Ishikawa (cell line): ENCODE measurements around the gene GLYAT.

Experiments
- CEBPB ChIP-seq: IDR thresholded peaks from 2 replicates; pipeline ENCODE4 v1.6.1; 2012
- CREB1 ChIP-seq: IDR thresholded peaks from 2 replicates; pipeline ENCODE4 v1.6.1; 2012; ENCODE audit warnings: low read depth
- EGR1 ChIP-seq: IDR thresholded peaks from 2 replicates; pipeline ENCODE4 v1.6.1; 2012
- EP300 ChIP-seq: IDR thresholded peaks from 2 replicates; pipeline ENCODE4 v1.6.1; 2012; ENCODE audit warnings: borderline replicate concordance
- FOXM1 ChIP-seq: IDR thresholded peaks from 2 replicates; pipeline ENCODE4 v1.6.1; 2012; ENCODE audit warnings: low read depth, borderline replicate concordance
- NFIC ChIP-seq: IDR thresholded peaks from 2 replicates; pipeline ENCODE4 v1.6.1; 2012
- RAD21 ChIP-seq: IDR thresholded peaks from 2 replicates; pipeline ENCODE4 v1.6.1; 2012; ENCODE audit warnings: low read depth
- TAF1 ChIP-seq: IDR thresholded peaks from 2 replicates; pipeline ENCODE4 v1.6.1; 2012; ENCODE audit warnings: low read depth, mild to moderate bottlenecking
- TCF12 ChIP-seq: IDR thresholded peaks from 2 replicates; pipeline ENCODE4 v1.6.1; 2012; ENCODE audit warnings: low read depth
- TEAD4 ChIP-seq: IDR thresholded peaks from 2 replicates; pipeline ENCODE4 v1.6.1; 2012
- YY1 ChIP-seq: IDR thresholded peaks from 2 replicates; pipeline ENCODE4 v1.6.1; 2012; ENCODE audit warnings: low read depth
- ZBTB7A ChIP-seq: IDR thresholded peaks from 2 replicates; pipeline ENCODE4 v1.6.1; 2012; ENCODE audit warnings: low read depth
- TF ChIP-seq, protein P1 (sequence below): IDR thresholded peaks from 2 replicates; pipeline ENCODE4 v1.6.1; 2012
- TF ChIP-seq, protein P2 (sequence below): IDR thresholded peaks from 2 replicates; pipeline ENCODE4 v1.6.1; 2012
- TF ChIP-seq, protein P3 (sequence below): IDR thresholded peaks from 2 replicates; pipeline ENCODE4 v1.6.1; 2012; ENCODE audit warnings: low read depth, mild to moderate bottlenecking

Gene GLYAT

DNA sequence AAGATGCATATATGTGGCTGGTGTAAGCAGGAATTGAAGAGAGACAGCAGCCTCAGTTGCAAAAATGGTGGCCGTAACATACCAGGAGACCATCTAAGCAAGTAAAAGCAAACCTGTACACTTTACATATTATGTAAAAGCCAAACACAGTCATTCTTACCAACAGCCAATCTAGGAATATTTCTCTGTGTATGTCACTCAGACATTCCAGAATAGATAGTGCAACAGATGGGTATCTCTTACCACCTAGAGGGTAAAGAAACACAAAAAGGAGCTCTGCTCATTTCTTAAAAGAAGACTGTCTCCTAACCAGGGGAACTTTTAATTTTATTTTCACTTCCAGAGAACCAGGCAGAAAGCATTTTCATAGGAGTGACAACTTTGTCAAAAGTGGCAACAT lies 38.7 kb downstream of the GLYAT start:
- TF ChIP-seq TCF12, result no peak
- TF ChIP-seq, protein P1, sequence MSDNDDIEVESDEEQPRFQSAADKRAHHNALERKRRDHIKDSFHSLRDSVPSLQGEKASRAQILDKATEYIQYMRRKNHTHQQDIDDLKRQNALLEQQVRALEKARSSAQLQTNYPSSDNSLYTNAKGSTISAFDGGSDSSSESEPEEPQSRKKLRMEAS, result no peak
- no peak for TF ChIP-seq ZBTB7A
- no peak for TF ChIP-seq CEBPB
- TF ChIP-seq EGR1, result no peak
- TF ChIP-seq CREB1, result no peak
- TF ChIP-seq TAF1, result no peak
- TF ChIP-seq, protein P2, sequence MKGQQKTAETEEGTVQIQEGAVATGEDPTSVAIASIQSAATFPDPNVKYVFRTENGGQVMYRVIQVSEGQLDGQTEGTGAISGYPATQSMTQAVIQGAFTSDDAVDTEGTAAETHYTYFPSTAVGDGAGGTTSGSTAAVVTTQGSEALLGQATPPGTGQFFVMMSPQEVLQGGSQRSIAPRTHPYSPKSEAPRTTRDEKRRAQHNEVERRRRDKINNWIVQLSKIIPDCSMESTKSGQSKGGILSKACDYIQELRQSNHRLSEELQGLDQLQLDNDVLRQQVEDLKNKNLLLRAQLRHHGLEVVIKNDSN, result no peak
- TF ChIP-seq YY1, result no peak
- no peak for TF ChIP-seq RAD21
- no peak for TF ChIP-seq NFIC
- TF ChIP-seq, protein P3, sequence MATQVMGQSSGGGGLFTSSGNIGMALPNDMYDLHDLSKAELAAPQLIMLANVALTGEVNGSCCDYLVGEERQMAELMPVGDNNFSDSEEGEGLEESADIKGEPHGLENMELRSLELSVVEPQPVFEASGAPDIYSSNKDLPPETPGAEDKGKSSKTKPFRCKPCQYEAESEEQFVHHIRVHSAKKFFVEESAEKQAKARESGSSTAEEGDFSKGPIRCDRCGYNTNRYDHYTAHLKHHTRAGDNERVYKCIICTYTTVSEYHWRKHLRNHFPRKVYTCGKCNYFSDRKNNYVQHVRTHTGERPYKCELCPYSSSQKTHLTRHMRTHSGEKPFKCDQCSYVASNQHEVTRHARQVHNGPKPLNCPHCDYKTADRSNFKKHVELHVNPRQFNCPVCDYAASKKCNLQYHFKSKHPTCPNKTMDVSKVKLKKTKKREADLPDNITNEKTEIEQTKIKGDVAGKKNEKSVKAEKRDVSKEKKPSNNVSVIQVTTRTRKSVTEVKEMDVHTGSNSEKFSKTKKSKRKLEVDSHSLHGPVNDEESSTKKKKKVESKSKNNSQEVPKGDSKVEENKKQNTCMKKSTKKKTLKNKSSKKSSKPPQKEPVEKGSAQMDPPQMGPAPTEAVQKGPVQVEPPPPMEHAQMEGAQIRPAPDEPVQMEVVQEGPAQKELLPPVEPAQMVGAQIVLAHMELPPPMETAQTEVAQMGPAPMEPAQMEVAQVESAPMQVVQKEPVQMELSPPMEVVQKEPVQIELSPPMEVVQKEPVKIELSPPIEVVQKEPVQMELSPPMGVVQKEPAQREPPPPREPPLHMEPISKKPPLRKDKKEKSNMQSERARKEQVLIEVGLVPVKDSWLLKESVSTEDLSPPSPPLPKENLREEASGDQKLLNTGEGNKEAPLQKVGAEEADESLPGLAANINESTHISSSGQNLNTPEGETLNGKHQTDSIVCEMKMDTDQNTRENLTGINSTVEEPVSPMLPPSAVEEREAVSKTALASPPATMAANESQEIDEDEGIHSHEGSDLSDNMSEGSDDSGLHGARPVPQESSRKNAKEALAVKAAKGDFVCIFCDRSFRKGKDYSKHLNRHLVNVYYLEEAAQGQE, result no peak
- no peak for TF ChIP-seq EP300
- TF ChIP-seq FOXM1, result no peak
- TF ChIP-seq TEAD4, result no peak

DNA sequence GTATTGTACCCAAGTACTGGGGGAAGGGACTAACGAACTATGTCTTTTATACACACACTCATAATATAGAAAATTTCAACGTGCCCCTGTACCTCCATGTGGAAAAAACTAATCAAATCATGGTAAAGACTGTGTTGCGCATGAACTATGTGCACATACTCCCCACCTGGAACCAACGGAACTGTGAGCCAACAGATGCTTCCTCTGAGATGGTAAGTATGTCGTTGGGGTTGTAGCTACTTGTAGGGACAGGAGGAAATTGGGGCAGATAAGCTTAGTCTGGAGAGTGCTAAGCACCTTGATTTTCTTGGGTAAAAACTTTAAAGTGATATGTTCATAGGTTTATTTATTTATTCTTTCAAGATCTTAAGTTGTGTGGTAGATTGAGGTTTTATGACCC lies 40.1 kb downstream of the GLYAT start:
- TF ChIP-seq, protein P3, result no peak
- TF ChIP-seq CREB1 (no peak), CEBPB (no peak), EGR1 (no peak), RAD21 (no peak), YY1 (no peak), FOXM1 (no peak), ZBTB7A (no peak), TCF12 (no peak), TEAD4 (no peak), TAF1 (no peak)
- TF ChIP-seq, protein P1, result no peak
- TF ChIP-seq, protein P2, result no peak

DNA sequence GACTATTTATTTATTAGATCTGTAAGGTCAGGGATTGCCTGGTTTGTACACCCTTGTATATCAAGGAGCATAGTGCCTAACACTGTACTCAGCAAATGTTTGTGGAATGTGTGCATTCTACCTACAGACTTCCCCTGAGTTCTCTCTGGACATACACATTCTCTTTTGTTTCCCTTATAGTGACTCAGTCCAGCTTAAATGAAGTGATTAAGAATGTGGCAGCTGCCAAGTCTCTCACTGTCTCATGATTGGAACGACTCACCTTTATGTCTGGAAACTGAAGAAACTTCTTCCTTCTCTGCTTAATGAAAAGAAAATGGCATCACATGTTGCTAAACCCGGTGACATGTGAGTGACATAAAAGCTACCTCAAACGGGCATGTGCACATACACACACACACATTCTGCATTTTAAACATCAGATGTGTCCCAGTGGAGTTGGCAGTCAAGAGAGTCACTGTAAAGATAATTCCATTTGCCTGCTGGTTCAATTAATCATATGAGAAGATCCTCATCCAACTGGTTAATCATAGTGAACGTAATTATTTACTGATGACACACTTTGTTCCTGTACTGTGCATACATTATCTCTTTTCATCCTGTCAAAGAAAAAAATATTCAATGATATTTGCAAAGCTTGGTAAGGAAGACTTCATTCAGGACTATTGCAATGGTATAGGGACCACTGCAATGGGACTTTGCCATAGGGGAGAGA lies 42.8 kb downstream of the GLYAT start:
- TF ChIP-seq TCF12, result no peak

DNA sequence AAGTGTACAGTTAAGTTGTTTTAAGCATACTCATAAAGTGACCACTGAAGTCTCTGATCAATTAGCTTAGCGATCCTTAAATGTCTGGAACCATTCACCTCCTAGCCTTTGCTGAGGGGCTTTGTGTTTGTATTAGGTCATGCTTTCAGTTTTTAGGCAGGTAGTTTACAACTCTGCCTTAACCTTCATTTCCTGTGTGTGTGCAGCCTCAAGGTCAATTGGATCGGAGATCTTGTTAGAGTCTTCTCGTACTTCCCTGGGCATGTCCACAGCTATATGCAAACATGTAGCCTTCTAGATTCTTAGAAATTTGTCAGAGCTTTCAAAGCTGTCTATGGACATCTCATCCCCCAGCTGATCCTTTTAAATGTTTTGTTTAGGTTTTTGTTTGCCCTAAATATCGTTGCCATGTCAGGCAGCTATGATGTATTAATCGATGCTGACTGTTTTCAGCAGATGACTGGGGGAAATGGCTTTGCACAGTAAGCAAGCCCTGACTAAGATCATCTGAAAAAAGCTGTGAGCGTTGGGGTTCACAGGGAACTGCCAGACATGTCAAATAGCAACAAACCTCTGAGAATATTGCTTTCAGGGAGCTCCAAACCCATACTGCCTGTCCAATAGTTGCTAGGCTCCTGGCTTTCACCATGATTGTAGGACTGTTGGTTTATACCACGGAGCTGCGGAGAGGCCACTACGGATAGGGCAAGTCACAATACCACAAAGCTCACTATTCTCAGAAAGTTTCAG lies 45.6 kb downstream of the GLYAT start:
- TF ChIP-seq, protein P3, result no peak
- TF ChIP-seq, protein P2, result no peak
